ENCODE results near the gene SBK3. TPM values are rescaled to one million over a fixed set of nuclear protein-coding genes. Genes with fewer than 3 reads are reported as not detected.
A peak's percentile ranks its signal among the peaks of the same experiment; 100 is the strongest.

SBK3 gene
- total RNA-seq, 2 donors from 2014 or later: 0.48 to 1.4 TPM

GRCh38 chr19:55552206-55552605 lies 6.9 kb upstream of the SBK3 start:
- DNase-seq: no peak
- Mint-ChIP-seq H3K4me1 (peaks cover 31% of the 10 kb centered on the region), H3K27ac (no peak overlapping the region), H3K27me3 (ENCODE audit: insufficient read depth) (no peaks in the 10 kb centered on the region), H3K36me3 (ENCODE audit: low read depth) (no peaks in the 10 kb centered on the region), H3K9me3 (no peaks in the 10 kb centered on the region), H3K4me3 (no peak overlapping the region)
- no peaks in the 10 kb centered on the region for H3K9me3 ChIP-seq (ENCODE audit: control insufficient read depth, low read length)
- TF ChIP-seq CTCF (conservative IDR thresholded peaks at IDR 0.05): no peak
- WGBS, 2 experiments (ENCODE audit: insufficient coverage in 1 of 2, insufficient read length in 1 of 2): 76 to 80% methylated on average over 2 to 5 of the region's 5 CpGs
- H3K9ac ChIP-seq (ENCODE audit: extremely low read depth, low read length, poor library complexity, severe bottlenecking): no peak overlapping the region
- H3K4me1 ChIP-seq (ENCODE audit: control insufficient read depth, insufficient read depth, low read length): peaks cover 6% of the 10 kb centered on the region
- no peaks in the 10 kb centered on the region for H3K27me3 ChIP-seq (ENCODE audit: control insufficient read depth, insufficient read depth, low read length, poor library complexity, severe bottlenecking)
- no peak overlapping the region for H3K4me3 ChIP-seq (ENCODE audit: low read length)
- no peaks in the 10 kb centered on the region for H3K36me3 ChIP-seq (ENCODE audit: control insufficient read depth, insufficient read depth, low read length)
- no peak overlapping the region for H3K27ac ChIP-seq (ENCODE audit: low read depth, low read length)

GRCh38 chr19:55550321-55550650 lies 4.9 kb upstream of the SBK3 start:
- 11 to 23% methylated on average over 3 to 5 of the region's 7 CpGs for WGBS, 2 experiments (ENCODE audit: insufficient coverage in 1 of 2, insufficient read length in 1 of 2)
- Mint-ChIP-seq H3K4me1 (peaks cover 37% of the 10 kb centered on the region), H3K4me3 (peak overlapping the region; percentile 56), H3K36me3 (ENCODE audit: low read depth) (no peaks in the 10 kb centered on the region), H3K9me3 (no peaks in the 10 kb centered on the region), H3K27me3 (ENCODE audit: insufficient read depth) (peaks cover 2% of the 10 kb centered on the region), H3K27ac (peak overlapping the region; percentile 91)
- Histone ChIP-seq H3K4me1 (ENCODE audit: control insufficient read depth, insufficient read depth, low read length) (peaks cover 6% of the 10 kb centered on the region), H3K27me3 (ENCODE audit: control insufficient read depth, insufficient read depth, low read length, poor library complexity, severe bottlenecking) (no peaks in the 10 kb centered on the region), H3K27ac (ENCODE audit: low read depth, low read length) (peak overlapping the region; percentile 0), H3K4me3 (ENCODE audit: low read length) (peak overlapping the region; percentile 64), H3K9ac (ENCODE audit: extremely low read depth, low read length, poor library complexity, severe bottlenecking) (peak overlapping the region; percentile 45), H3K9me3 (ENCODE audit: control insufficient read depth, low read length) (no peaks in the 10 kb centered on the region), H3K36me3 (ENCODE audit: control insufficient read depth, insufficient read depth, low read length) (no peaks in the 10 kb centered on the region)
- no peak for DNase-seq
- no peak for TF ChIP-seq CTCF (conservative IDR thresholded peaks at IDR 0.05)

- Histone ChIP-seq H3K27me3 (ENCODE audit: control insufficient read depth, insufficient read depth, low read length, poor library complexity, severe bottlenecking) (no peaks in the 10 kb centered on the region), H3K27ac (ENCODE audit: low read depth, low read length) (peak overlapping the region; percentile 0), H3K4me3 (ENCODE audit: low read length) (peak overlapping the region; percentile 64), H3K9me3 (ENCODE audit: control insufficient read depth, low read length) (no peaks in the 10 kb centered on the region), H3K36me3 (ENCODE audit: control insufficient read depth, insufficient read depth, low read length) (no peaks in the 10 kb centered on the region), H3K9ac (ENCODE audit: extremely low read depth, low read length, poor library complexity, severe bottlenecking) (peak overlapping the region; percentile 45), H3K4me1 (ENCODE audit: control insufficient read depth, insufficient read depth, low read length) (peaks cover 6% of the 10 kb centered on the region)
- Mint-ChIP-seq H3K36me3 (ENCODE audit: low read depth) (no peaks in the 10 kb centered on the region), H3K27me3 (ENCODE audit: insufficient read depth) (peaks cover 5% of the 10 kb centered on the region), H3K4me1 (peaks cover 34% of the 10 kb centered on the region), H3K9me3 (no peaks in the 10 kb centered on the region), H3K4me3 (peak overlapping the region; percentile 56), H3K27ac (peak overlapping the region; percentile 91)
- DNase-seq: peak; percentile 83
- TF ChIP-seq CTCF (conservative IDR thresholded peaks at IDR 0.05): peak; percentile 51
- 8 to 21% methylated on average over 6 to 29 of the region's 36 CpGs for WGBS, 2 experiments (ENCODE audit: insufficient coverage in 1 of 2, insufficient read length in 1 of 2)
These were observed 4.4 kb upstream of the SBK3 start for GRCh38 chr19:55549500-55550320.
